ENCODE measurements around the gene FKRP. TPM values are rescaled to one million over a fixed set of nuclear protein-coding genes. Genes with fewer than 3 reads are reported as not detected.
A peak's percentile ranks its signal among the peaks of the same experiment; 100 is the strongest.

FKRP gene
- total and polyA plus RNA-seq, 2 of the 13 experiments (the other 11 are each of a cell fraction or from before 2014, with no cell fraction given): 7.3 to 9.8 TPM

- TF ChIP-seq ZNF687 (CRISPR knock-in tag; IDR thresholded peaks at IDR 0.05) (peak; percentile 67), PRDM4 (CRISPR knock-in tag; IDR thresholded peaks at IDR 0.05; ENCODE audit: borderline replicate concordance) (no peak), ZFX (CRISPR knock-in tag; IDR thresholded peaks at IDR 0.05; ENCODE audit: low read depth) (peak; percentile 63; the same call in 1 of the 2 replicates), AGO1 (IDR thresholded peaks at IDR 0.05; ENCODE audit: low read depth, low read length, poor library complexity, severe bottlenecking) (peak; percentile 80), BCLAF1 (IDR thresholded peaks at IDR 0.05) (no peak), ZNF142 (CRISPR knock-in tag; IDR thresholded peaks at IDR 0.05) (no peak), ZNF280B (CRISPR knock-in tag; IDR thresholded peaks at IDR 0.05; ENCODE audit: borderline replicate concordance) (0 out of 2 replicates have a peak, but pooled peaks have one; percentile 63), PCBP1 (IDR thresholded peaks at IDR 0.05; ENCODE audit: borderline replicate concordance, low read depth, low read length) (peak; percentile 39; the same call in 1 of the 2 replicates), ZNF720 (CRISPR knock-in tag; IDR thresholded peaks at IDR 0.05) (no peak)
Observed at GRCh38 chr19:46717034-46717715, 28.7 kb upstream of the FKRP start, which contains the start of gene PRKD2 (continued).
